Right lobe of liver (tissue), 6 donors: Measurements from ENCODE around the gene ROCK2. TPM values are rescaled to one million over a fixed set of nuclear protein-coding genes. Genes with fewer than 3 reads are reported as not detected.

ENCODE experiments used
- ATAC-seq, 4 donors: fragments of 200-7000 bp; cut with Tn5 transposase; one replicate each; pipeline ENCODE4 v1.9.1; 2020; ENCODE audit warnings: mild to moderate bottlenecking in 4 of 4, moderate library complexity in 4 of 4
- DNase-seq, 3 donors: peaks; one replicate each; pipeline ENCODE4 v3.0.0-alpha.2; 2020
- H3K27ac ChIP-seq, 3 donors: fragments of 200-600 bp; one replicate each; pipeline ENCODE4 v1.8.0; 2022
- H3K27me3 ChIP-seq, 2 donors: fragments of 200-600 bp; one replicate each; pipeline ENCODE4 v1.8.0; 2022
- H3K36me3 ChIP-seq, 4 donors: fragments of 200-600 bp; sonication (generic) in 1 of 4; one replicate each; pipeline versions ENCODE4 v1.5.1 to v1.8.0; 2017 to 2022; ENCODE audit warnings: control low read depth in 1 of 4
- H3K4me1 ChIP-seq, 4 donors: fragments of 200-600 bp; sonication (generic) in 1 of 4; one replicate each; pipeline versions ENCODE4 v1.5.1 to v1.8.0; 2017 to 2022; ENCODE audit warnings: control low read depth in 1 of 4
- H3K4me3 ChIP-seq, 3 donors: fragments of 200-600 bp; one replicate each; pipeline ENCODE4 v1.8.0; 2022
- H3K9me3 ChIP-seq, 4 donors: fragments of 200-600 bp; sonication (generic) in 1 of 4; one replicate each; pipeline versions ENCODE4 v1.5.1 to v1.8.0; 2017 to 2022; ENCODE audit warnings: control low read depth in 1 of 4
- CTCF ChIP-seq, 4 donors: fragments of 200-600 bp in 3 of 4; fragments of 450-650 bp in 1 of 4; IDR thresholded peaks; one replicate each; pipeline versions ENCODE4 v1.5.1 to v1.8.0; 2016 to 2022; ENCODE audit warnings: antibody characterized with exemption in 4 of 4, mild to moderate bottlenecking in 2 of 4
- POLR2A ChIP-seq: fragments of 450-650 bp; IDR thresholded peaks from one replicate; pipeline ENCODE4 v1.6.1; 2017; ENCODE audit warnings: antibody characterized with exemption, mild to moderate bottlenecking
- WGBS: methylation state at CpG from one replicate; pipeline ENCODE4 v1.1.6; 2018; ENCODE audit warnings: low coverage, low lambda C conversion rate; ENCODE audit not compliant: insufficient coverage; ENCODE audit errors: missing lambda C conversion rate; 5-methylcytosine and 5-hydroxymethylcytosine counted together
- intact Hi-C, 2 donors: fragments of 100-400 bp; cut with DNase I; formaldehyde crosslinking; loops; one replicate each; pipeline versions ENCODE4 v1.11.2 to v1.14.1; 2022
- small RNA-seq, 2 experiments: library from RNA; depleted of rRNA; stranded (forward); fragments of <200 nt; gene quantifications; one replicate each; pipeline ENCODE3, GENCODE V24; 2016
- total RNA-seq, 6 experiments: library from RNA; depleted of rRNA in 2 of 6; stranded (reverse); fragments of >200 nt in 2 of 6; fragmentation: NEBNext Ultra II Directional in 3 of 6; extraction: Animal tissue kit (Norgen Biotek cat#: 25700) in 3 of 6; gene quantifications; one replicate each; pipeline versions ENCODE4 v1.1.0 to v1.2.4, GENCODE V29; 2016 to 2023
- donor health status: DM: no; HTN: yes; CAD: no.
- donor health status: DM: no; HTN: no; CAD: no.
- donor health status: DM: no; HTN: no; CAD: no.
- donor health status: DM: no; HTN: yes; CAD: no.
- donor health status: DM: no; HTN: yes; CAD: no.

Gene ROCK2
- total RNA-seq, 6 experiments from 2014 or later = 11.6 to 23.9 (median 19.8) TPM

- intact Hi-C loops = loop anchor here in 1 of 2 donors (10.0 kb wide), 1 partner anchor 81 kb away; no protein-coding TSS in a partner anchor
Observed at GRCh38 chr2:11133936-11134320, 210.5 kb downstream of the ROCK2 start.

GRCh38 chr2:11133238-11133935 is 211.0 kb downstream of the ROCK2 start:
- no peak overlapping the region for H3K27ac ChIP-seq
- H3K4me3 ChIP-seq = peak overlapping the region; percentile 40 to 56 (median 46)
- no peak for DNase-seq
- no peaks in the 10 kb centered on the region for H3K9me3 ChIP-seq
- WGBS = 17% methylated on average over 13 of the region's 25 CpGs
- intact Hi-C loops = loop anchor here in 1 of 2 donors (10.0 kb wide), 1 partner anchor 81 kb away; no protein-coding TSS in a partner anchor
- H3K4me1 ChIP-seq = peaks cover 0 to 25% (median 3%) of the 10 kb centered on the region in 4 donors
- no peak for ATAC-seq
- TF ChIP-seq POLR2A = no peak
- no peak for TF ChIP-seq CTCF (IDR thresholded peaks at IDR 0.05)
- no peaks in the 10 kb centered on the region for H3K27me3 ChIP-seq
- H3K36me3 ChIP-seq = no peaks in the 10 kb centered on the region

More at GRCh38 chr2:11133936-11134320, 210.5 kb downstream of the ROCK2 start:
- peaks cover 0 to 25% (median 3%) of the 10 kb centered on the region in 4 donors for H3K4me1 ChIP-seq
- H3K4me3 ChIP-seq = no peak overlapping the region
- no peaks in the 10 kb centered on the region for H3K27me3 ChIP-seq
- no peaks in the 10 kb centered on the region for H3K36me3 ChIP-seq
- H3K9me3 ChIP-seq = no peaks in the 10 kb centered on the region
- DNase-seq (no peak), ATAC-seq (no peak)
- no peak for TF ChIP-seq CTCF (IDR thresholded peaks at IDR 0.05)
- no peak for TF ChIP-seq POLR2A
- WGBS = 71% methylated on average over 7 of the region's 8 CpGs
- no peak overlapping the region for H3K27ac ChIP-seq

GRCh38 chr2:11132036-11132671 is 212.3 kb downstream of the ROCK2 start:
- ATAC-seq = no peak
- no peaks in the 10 kb centered on the region for H3K9me3 ChIP-seq
- intact Hi-C loops = loop anchor here in 1 of 2 donors (10.0 kb wide), 1 partner anchor 83 kb away; no protein-coding TSS in a partner anchor
- DNase-seq = no peak
- peaks cover 0 to 25% (median 3%) of the 10 kb centered on the region in 4 donors for H3K4me1 ChIP-seq
- TF ChIP-seq CTCF (IDR thresholded peaks at IDR 0.05) (no peak), POLR2A (no peak)
- WGBS = 64% methylated on average over 11 of the region's 19 CpGs
- no peak overlapping the region for H3K4me3 ChIP-seq
- H3K36me3 ChIP-seq = no peaks in the 10 kb centered on the region
- H3K27ac ChIP-seq = no peak overlapping the region
- no peaks in the 10 kb centered on the region for H3K27me3 ChIP-seq

- ATAC-seq (no peak), DNase-seq (peak in 1 of 3 donors; percentile 43)
- H3K27ac ChIP-seq = no peak overlapping the region
- WGBS = 71% methylated on average over 11 of the region's 20 CpGs
- TF ChIP-seq POLR2A (no peak), CTCF (IDR thresholded peaks at IDR 0.05) (no peak)
- H3K4me1 ChIP-seq = peaks cover 0 to 25% (median 3%) of the 10 kb centered on the region in 4 donors
- intact Hi-C loops = loop anchor here in 1 of 2 donors (10.0 kb wide), 1 partner anchor 83 kb away; no protein-coding TSS in a partner anchor
- H3K27me3 ChIP-seq = no peaks in the 10 kb centered on the region
- no peaks in the 10 kb centered on the region for H3K36me3 ChIP-seq
- no peak overlapping the region for H3K4me3 ChIP-seq
- H3K9me3 ChIP-seq = no peaks in the 10 kb centered on the region
Observed at GRCh38 chr2:11131166-11131920, 213.1 kb downstream of the ROCK2 start.

Small RNA genes within 50 kb of the gene (small RNA-seq; reads per million reads assigned to genes)
- 0 reads per million in 2 experiments for gene RNU6-1081P

Other genes starting within 250 kb of the ROCK2 start
- gene SLC66A3, start 189.2 kb downstream of the ROCK2 start, total RNA-seq = 10 to 100 TPM in 2 of 6 experiments, 1 to 10 TPM in 4; 4.9 to 16.1 (median 8.8) TPM
- gene E2F6, start 121.5 kb upstream of the ROCK2 start, total RNA-seq = 1 to 10 TPM; 4.4 to 9.9 (median 5.8) TPM
- 10 to 100 TPM in 2 of 6 experiments, 1 to 10 TPM in 4; 1.6 to 19.5 (median 6.5) TPM for gene GREB1, start 189.4 kb upstream of the ROCK2 start, total RNA-seq